ENCODE data around the gene STAM. TPM values are rescaled to one million over a fixed set of nuclear protein-coding genes. Genes with fewer than 3 reads are reported as not detected.

The STAM gene
- total RNA-seq, 4 donors from 2014 or later = 3.6 to 31.5 (median 19.9) TPM

- intact Hi-C loops (cut with DNase I; ENCODE audit: low total_unique reads) = no loop called here
- Histone ChIP-seq H3K4me3 (no peak overlapping the region), H3K4me1 (no peaks in the 10 kb centered on the region), H3K36me3 (no peaks in the 10 kb centered on the region), H3K9me3 (no peaks in the 10 kb centered on the region), H3K27ac (no peak overlapping the region), H3K27me3 (no peaks in the 10 kb centered on the region)
- TF ChIP-seq POLR2A (IDR thresholded peaks at IDR 0.05) = no peak
- no peak for DNase-seq
These were observed 10.6 kb upstream of the STAM start for GRCh38 chr10:17633353-17633752.

GRCh38 chr10:17637869-17638268, 6.1 kb upstream of the STAM start:
- Histone ChIP-seq H3K27ac (no peak overlapping the region), H3K36me3 (no peaks in the 10 kb centered on the region), H3K4me1 (no peaks in the 10 kb centered on the region), H3K4me3 (no peak overlapping the region), H3K9me3 (no peaks in the 10 kb centered on the region), H3K27me3 (no peaks in the 10 kb centered on the region)
- TF ChIP-seq POLR2A (IDR thresholded peaks at IDR 0.05) (no peak), CTCF (IDR thresholded peaks at IDR 0.05) (no peak)
- DNase-seq = no peak
- intact Hi-C loops (cut with DNase I; ENCODE audit: low total_unique reads) = no loop called here

- H3K4me1 ChIP-seq = peaks cover 4 to 5% of the 10 kb centered on the region in 2 donors
- intact Hi-C loops (cut with DNase I; ENCODE audit: low total_unique reads) = no loop called here
- H3K9me3 ChIP-seq = no peaks in the 10 kb centered on the region
- no peaks in the 10 kb centered on the region for H3K36me3 ChIP-seq
- H3K27me3 ChIP-seq = no peaks in the 10 kb centered on the region
- H3K4me3 ChIP-seq = no peak overlapping the region
- H3K27ac ChIP-seq = no peak overlapping the region
- no peak for DNase-seq
- TF ChIP-seq CTCF (IDR thresholded peaks at IDR 0.05) (no peak), POLR2A (IDR thresholded peaks at IDR 0.05) (no peak)
These were observed 3.6 kb upstream of the STAM start for GRCh38 chr10:17640331-17640816.

GRCh38 chr10:17643339-17643754, 604 bp upstream of the STAM start:
- Histone ChIP-seq H3K4me3 (peak overlapping the region; percentile 67 to 92), H3K36me3 (no peaks in the 10 kb centered on the region), H3K9me3 (no peaks in the 10 kb centered on the region), H3K27me3 (no peaks in the 10 kb centered on the region), H3K27ac (peak overlapping the region; percentile 92 to 98), H3K4me1 (peaks cover 12 to 17% of the 10 kb centered on the region in 2 donors)
- DNase-seq = peak in 1 of 2 donors; percentile 75
- intact Hi-C loops (cut with DNase I; ENCODE audit: low total_unique reads) = no loop called here
- TF ChIP-seq CTCF (IDR thresholded peaks at IDR 0.05) (no peak), POLR2A (IDR thresholded peaks at IDR 0.05) (no peak)

GRCh38 chr10:17644485-17644943, 563 bp downstream of the STAM start:
- Histone ChIP-seq H3K4me3 (peak overlapping the region; percentile 67 to 92), H3K4me1 (peaks cover 12 to 17% of the 10 kb centered on the region in 2 donors), H3K36me3 (no peaks in the 10 kb centered on the region), H3K27me3 (no peaks in the 10 kb centered on the region), H3K9me3 (no peaks in the 10 kb centered on the region), H3K27ac (peak overlapping the region; percentile 92 to 98)
- DNase-seq = peak in 1 of 2 donors; percentile 14
- TF ChIP-seq CTCF (IDR thresholded peaks at IDR 0.05) (no peak), POLR2A (IDR thresholded peaks at IDR 0.05) (no peak)
- intact Hi-C loops (cut with DNase I; ENCODE audit: low total_unique reads) = no loop called here
